Activated effector memory CD4-positive, alpha-beta T cell treated with Interleukin-2 at 50 U/mL for 16 hours (primary cell): Measurements from ENCODE around the gene APOM.

Source experiments
- DNase-seq: peaks from one replicate; pipeline ENCODE4 v3.0.0-alpha.2; 2020

Gene APOM

DNA sequence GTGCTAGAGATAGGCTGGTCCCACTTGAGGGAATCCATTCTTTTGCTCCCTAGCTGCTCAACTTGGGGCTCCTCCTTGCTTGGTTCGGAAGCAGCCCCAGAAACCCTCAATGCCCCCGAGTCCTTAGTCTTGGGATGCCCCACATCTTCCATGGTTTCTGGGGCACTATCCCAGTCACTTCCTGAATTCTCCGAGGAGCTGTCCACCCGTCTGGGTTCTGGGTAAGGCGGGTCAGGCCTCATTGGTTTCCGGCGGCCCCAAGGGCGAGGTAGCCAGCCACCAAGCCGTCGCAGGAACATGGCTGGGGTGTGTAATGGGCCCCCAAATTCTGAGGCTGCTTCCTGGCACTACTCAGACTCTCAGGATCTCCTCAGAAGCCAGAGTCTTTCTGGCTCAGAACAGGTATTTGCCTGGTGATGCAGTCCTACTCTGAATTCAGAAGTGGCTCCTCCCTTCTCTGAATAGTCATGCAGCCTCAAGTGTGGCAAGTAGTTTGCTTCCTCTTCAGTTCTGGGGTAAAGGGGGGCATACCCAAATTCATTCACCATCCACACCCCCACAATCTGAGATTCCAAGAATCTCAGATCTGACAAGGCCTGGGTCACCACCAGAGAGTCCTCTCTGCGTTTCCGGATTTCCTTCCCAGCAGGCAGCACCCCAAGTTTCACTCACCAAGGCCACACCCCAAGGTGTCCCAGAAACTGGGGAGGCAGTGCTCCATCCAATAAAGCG, 4.1 kb downstream of the APOM start:
- no peak for DNase-seq

DNA sequence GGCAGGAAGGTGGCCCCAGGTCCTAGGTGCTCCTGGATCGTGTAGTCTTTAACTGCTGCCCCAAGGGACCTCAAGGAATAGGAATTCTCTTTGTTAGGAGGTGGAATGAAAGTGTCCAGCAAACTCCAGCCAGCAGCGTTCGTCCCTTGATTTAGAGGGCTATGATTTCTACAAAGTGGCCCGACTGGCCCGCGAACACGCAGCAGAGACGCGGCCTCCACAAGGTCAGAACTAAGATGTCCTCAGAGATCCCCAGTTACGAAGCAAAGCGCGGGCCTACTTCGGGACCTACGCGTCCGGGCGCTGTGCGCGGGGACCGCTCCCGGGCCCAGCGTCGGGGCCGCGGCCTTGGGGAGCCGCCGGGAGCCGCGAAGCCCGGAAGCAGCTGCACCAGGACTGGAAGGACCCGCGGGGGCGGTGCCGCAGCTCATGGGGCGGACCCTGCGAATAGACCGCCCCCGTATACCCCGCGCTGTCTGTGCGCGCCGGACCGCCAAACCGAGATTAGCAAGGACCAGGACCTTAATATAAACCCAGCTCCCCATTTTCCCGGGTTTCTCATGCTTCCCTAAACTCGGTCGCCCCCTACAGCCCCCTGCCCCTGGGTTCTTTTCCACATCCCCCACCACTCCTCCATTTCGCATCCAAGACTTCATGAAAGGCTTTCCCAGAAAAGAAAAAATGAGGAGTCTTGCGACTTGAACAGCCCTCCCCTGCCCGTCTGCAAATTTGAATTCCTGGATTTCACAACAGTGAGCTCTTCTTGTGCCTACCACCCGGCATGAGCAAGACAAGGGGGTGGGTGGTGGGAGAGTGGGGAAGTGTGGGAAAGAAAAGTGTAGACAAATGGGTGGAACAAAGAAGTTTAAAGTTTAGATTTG, 4.9 kb downstream of the APOM start, which contains the start of gene C6orf47:
Gene C6orf47, minus strand, starts transcription at position 398 of the 881 bp plus-strand sequence. CDS start 831 bp downstream, outside the sequence.
- DNase-seq, result peak; percentile 62

- no peak for DNase-seq
These were observed 5.8 kb downstream of the APOM start for GRCh38 chr6:31661262-31662123.

DNA sequence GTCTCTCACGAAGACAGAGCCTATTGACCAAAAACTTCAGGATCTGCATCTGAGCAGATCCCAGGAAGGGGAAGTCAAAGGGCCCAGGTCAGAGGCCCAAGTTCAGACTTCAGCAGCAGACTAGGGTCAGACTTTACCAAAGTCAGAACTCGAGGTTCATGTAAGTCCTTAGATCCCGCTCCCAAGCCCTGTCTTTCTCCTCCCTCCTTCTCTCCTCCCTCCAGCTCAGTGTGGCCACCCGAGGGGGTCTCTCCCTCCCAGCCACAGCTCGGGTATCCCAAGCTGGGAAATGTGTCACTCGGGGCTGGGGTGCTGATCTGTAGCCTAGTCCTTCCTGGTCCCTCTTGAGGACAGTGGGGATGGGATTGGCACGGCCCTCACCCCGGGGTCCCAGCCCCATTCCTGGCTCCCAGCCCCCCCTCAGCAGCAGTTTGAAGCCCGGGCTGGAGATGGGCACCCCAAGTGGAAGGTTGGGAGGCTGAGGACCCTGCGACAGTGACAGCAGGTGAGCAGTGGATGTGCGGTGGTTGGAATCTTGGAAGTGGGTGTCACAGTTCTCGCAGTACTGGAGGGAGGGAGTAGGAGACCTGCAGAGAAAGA, 6.5 kb downstream of the APOM start:
- no peak for DNase-seq

DNA sequence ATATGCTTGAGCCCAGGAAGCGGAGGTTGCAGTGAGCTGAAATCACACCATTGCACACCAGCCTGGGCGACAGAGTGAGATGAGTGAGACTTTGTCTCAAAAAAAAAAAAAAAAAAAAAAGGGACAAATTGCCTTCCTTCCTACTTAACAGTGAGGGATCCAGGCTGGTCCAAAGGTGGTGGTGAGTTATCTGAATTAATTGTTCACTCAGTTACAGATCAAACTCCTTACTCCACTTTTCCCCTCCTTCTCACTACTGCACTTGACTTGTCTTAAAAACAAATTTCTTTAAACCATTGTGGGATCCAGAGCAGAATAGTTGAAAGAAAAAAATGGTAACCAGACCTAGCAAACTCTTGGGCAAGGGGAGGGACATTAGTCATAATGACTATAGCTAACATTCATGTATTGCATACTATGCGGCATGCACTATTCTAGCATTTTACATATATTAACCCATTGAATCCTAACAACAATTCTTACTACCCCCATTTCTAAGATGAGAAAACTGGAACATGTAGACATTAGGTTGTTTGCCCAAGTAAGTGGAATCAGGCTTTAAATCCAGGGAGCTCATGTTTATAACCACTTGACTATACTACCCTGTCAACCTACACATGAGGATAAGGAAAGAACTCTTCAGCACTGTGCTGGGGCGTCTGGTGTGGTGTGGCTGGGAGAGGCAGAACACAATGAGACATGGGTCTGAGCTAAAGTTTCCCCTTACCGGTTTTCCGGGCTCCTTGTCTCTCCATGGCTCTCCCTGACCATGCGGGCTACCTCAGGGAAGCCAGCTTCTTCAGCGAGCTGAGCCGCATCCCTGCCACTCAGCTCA, 7.6 kb downstream of the APOM start:
- DNase-seq, result no peak

DNA sequence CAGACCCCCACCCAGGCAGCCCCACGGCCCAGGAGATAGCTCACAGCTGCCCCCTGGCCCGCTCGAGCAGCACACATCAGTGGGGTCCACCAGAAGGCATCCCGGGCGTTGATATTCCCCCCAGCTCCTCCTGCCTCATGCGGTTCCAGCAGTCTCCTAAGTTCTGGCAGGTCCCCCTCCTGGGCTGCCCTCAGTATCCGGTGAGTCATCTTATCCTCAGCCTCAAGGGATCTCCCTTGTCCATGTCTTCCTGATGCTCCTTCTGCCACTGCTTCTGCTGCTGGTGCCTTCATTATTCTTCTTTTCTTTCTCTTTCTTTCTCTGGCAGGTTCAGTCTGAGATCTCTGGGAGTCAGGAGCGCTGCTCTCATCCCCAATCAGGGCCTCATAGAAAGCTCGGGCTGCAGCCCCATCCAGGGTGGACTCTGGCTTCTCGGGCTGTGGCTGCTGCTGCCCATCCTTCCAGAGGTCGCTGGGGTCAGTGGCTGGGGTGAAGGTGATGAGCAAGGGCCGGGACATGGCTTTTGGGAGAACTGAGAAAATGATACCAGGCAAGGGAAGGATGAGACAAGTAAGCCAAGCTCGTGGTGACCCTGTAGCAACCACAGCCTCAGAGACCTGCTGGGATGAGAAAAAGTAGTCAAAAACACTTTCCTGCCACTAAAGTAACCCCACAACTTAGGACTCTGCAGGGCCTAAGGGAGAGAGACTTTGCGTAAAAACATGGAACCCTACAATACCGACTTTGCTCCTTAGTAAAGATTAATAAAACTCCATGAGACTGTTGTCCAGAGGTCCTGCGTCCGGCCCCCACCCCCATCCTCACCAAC, 8.5 kb downstream of the APOM start:
- DNase-seq, result no peak

DNA sequence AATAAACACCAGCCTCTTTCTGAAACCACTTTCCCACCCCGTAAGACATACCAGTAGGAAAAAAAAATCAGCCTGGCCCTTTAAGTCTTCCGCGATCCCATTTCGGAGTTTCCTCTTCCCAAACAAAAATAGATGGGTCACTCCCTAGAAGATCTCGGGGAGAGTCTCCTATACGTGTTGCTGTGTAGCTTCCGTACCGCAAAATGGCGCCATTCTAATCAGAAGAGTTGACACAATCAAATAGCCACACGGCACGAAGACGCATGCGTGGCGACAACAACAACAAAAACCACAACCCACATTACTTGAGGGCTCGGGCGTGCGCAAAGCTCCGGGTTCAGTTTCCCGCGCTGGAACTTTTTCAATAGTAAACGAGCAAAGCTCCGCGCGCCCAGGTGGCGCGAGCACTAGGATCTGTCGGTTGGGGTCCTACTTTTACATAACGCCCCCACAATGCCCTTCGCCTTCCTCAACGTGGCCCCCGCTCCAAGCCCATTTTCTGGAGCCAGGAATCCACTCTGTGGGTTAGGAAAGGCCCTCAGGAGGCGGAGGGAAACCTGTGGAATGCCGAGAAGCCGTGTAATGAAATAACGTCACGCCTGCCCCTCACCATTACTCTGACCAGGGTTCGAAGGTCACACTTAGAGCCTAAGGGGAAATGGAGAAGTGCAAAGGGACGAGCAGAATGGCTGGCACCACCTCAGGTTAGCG, 9.3 kb downstream of the APOM start, which contains the start of gene GPANK1:
Gene GPANK1, minus strand, starts transcription at position 208 of the 711 bp plus-strand sequence. CDS start 519 bp downstream, outside the sequence.
- peak; percentile 83 for DNase-seq

GRCh38 chr6:31665501-31666336, 10.0 kb downstream of the APOM start, which contains the start of gene CSNK2B:
CSNK2B (plus strand) TSS chr6:31666080; CDS start chr6:31666832, 752 bp downstream.
- peak; percentile 98 for DNase-seq

DNA sequence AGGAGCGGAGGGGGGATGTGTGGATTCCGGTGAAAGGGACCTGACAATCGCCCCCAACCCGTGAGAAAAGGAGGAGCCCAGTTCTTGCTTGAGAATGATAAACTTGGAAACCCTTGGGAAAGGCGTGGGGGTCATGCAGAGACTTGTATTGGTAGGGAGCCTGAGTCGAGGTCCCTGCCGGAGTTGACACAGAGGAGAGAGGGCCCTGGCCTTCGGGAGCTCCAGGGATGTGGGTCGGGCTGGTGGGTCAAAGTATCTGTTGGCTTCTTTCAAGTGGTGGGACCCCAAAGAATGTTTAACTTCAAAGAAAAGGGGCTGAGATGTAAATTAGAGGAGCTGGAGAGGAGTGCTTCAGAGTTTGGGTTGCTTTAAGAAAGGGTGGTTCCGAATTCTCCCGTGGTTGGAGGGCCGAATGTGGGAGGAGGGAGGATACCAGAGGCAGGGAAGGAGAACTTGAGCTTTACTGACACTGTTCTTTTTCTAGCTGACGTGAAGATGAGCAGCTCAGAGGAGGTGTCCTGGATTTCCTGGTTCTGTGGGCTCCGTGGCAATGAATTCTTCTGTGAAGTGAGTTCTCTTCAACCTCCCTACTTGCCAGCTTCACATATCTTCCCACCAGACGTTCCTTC, 10.8 kb downstream of the APOM start:
- DNase-seq, result no peak

GRCh38 chr6:31669676-31670075, 14.0 kb downstream of the APOM start, which contains the start of gene LY6G5B:
LY6G5B (plus strand) TSS chr6:31669976; CDS start chr6:31670951, 975 bp downstream.
- DNase-seq, result no peak

- DNase-seq, result no peak
These were observed 20.7 kb downstream of the APOM start for GRCh38 chr6:31676322-31676903.

- DNase-seq, result no peak
These were observed 21.2 kb downstream of the APOM start for GRCh38 chr6:31676904-31677303.

DNA sequence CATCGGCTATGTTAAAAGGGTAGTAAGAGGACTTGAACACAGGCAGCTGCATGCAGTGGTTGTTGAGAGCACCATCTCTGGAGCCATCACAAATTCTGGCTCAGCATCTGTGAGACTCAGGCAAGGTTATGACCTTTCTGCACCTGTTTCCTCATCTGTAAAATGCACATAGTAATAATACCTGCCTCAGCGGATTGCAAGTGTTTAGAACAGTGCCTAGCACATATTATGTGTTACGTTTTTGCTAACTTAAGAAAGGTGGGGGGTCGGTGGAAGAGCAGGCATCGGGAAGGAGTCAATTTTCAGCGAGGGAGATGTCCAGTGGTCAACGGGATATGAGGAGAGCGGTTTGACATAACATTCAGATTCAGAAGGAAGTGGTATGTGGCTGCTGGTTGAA, 22.3 kb downstream of the APOM start:
- no peak for DNase-seq

DNA sequence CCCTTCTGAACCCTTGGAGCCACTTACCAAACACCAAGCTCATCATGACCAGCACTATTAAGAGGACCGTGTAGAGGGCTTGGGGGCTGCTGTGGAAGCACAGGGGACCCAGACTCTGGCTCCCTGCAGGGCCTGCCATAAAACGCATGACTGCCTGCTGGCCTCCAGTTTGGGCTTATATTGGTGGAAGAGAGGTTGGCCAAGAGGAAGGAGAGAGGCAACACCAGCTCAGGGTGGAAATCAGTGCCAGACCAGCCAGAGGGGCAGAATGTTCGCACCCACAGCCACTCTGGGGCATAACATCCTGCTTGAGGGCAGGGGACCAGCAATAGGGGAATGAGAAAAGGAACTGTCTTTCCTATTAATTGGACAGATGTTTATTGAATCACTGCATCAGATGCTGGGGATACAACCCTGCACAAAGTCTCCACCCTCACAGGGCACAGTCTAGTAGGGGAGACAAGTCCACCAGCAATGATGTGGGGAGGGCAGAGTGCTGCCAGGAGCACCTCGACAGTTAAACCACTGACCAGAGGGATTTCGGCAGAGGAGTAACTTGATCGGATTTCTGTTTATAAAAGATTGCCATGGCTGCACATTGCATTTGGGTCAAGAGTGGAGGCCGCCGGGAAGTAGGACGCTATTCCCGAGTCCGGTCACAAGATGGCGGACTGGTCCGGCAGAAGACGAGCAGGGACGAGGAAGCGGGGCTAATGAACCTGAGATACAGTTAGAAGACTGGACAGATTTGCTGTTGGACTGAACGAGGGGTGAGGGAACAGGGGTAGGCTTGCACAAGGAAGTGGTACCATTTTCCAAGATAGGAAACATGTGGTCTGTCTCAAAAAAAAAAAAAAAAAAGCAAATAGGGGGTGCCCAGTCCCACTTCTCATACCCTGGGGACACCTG, 24.8 kb downstream of the APOM start, which contains the start of gene LY6G5C:
Gene LY6G5C, minus strand, starts transcription at position 842 of the 909 bp plus-strand sequence. Its CDS starts 694 bp downstream, at position 148.
- peak; percentile 54 for DNase-seq

DNA sequence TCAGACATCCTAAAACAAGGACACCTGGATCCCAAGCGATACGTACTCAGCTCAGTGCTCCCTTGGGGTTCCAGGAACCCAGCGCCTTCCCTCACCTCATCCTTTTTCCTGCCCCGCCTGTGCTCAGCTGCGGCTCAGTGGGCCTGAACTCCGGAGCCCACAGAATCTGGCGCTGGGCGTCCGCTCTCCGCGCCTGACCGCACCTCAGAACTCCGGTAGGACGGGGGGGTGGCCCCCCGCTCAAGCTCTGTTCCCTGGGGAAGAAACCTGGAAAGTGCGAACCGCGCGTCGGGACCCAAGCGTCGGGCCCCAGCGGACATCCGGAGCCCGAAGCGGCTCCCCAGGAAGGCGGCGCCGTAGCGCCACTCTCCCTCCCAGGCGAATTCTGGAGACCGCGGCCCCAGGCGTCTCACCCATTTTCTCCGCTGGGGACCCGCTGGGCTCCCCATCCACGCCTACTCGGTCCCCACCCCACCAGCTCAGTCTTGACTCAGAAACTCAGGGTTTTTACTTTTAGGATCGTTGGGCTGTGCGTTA, 25.5 kb downstream of the APOM start:
- peak; percentile 21 for DNase-seq

GRCh38 chr6:31683591-31683990, 27.9 kb downstream of the APOM start:
- DNase-seq, result no peak
